Esophagus muscularis mucosa (tissue), 4 donors: ENCODE measurements around the gene PPP2R5C.

ENCODE experiments used
- EP300 ChIP-seq: sonication (generic); formaldehyde crosslinking; IDR thresholded peaks from one replicate; pipeline ENCODE4 v1.6.1; 2017; ENCODE audit warnings: antibody characterized with exemption
- POLR2AphosphoS5 ChIP-seq, 2 donors: sonication (generic); formaldehyde crosslinking; IDR thresholded peaks; one replicate each; pipeline ENCODE4 v1.6.1; 2017; ENCODE audit warnings: antibody characterized with exemption in 2 of 2
- TF ChIP-seq, protein P1 (sequence below), 3 experiments: fragments of 200-600 bp in 2 of 3; fragments of 450-650 bp in 1 of 3; sonication (generic) in 2 of 3; IDR thresholded peaks; one replicate each; pipeline ENCODE4 v1.5.1; 2017 to 2019; ENCODE audit warnings: antibody characterized with exemption in 3 of 3, mild to moderate bottlenecking in 2 of 3, moderate library complexity in 1 of 3

GRCh38 chr14:101772770-101773169, 11.3 kb downstream of the PPP2R5C start:
- TF ChIP-seq, protein P1, sequence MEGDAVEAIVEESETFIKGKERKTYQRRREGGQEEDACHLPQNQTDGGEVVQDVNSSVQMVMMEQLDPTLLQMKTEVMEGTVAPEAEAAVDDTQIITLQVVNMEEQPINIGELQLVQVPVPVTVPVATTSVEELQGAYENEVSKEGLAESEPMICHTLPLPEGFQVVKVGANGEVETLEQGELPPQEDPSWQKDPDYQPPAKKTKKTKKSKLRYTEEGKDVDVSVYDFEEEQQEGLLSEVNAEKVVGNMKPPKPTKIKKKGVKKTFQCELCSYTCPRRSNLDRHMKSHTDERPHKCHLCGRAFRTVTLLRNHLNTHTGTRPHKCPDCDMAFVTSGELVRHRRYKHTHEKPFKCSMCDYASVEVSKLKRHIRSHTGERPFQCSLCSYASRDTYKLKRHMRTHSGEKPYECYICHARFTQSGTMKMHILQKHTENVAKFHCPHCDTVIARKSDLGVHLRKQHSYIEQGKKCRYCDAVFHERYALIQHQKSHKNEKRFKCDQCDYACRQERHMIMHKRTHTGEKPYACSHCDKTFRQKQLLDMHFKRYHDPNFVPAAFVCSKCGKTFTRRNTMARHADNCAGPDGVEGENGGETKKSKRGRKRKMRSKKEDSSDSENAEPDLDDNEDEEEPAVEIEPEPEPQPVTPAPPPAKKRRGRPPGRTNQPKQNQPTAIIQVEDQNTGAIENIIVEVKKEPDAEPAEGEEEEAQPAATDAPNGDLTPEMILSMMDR (IDR thresholded peaks at IDR 0.05): no peak
- no peak for TF ChIP-seq EP300
- TF ChIP-seq POLR2AphosphoS5 (IDR thresholded peaks at IDR 0.05): no peak
